ENCODE data around the gene CUL9.

Gene CUL9

GRCh38 chr6:43215066-43215465 is 33.1 kb downstream of the CUL9 start:
- H3K27ac ChIP-seq (replicated peaks): no peak overlapping the region
- no peaks in the 10 kb centered on the region for H3K27me3 ChIP-seq (ENCODE audit: insufficient read depth, poor library complexity, severe bottlenecking)
- H3K4me3 ChIP-seq (replicated peaks; ENCODE audit: insufficient read depth, low read length): no peak overlapping the region
- TF ChIP-seq POLR2AphosphoS5 (IDR thresholded peaks at IDR 0.05; ENCODE audit: low read depth): no peak
- no peak for TF ChIP-seq REST (IDR thresholded peaks at IDR 0.05; ENCODE audit: insufficient replicate concordance, low read depth)
- no peak for TF ChIP-seq CTCF (IDR thresholded peaks at IDR 0.05; ENCODE audit: insufficient read depth, low read length)
- no peak for TF ChIP-seq SPI1 (IDR thresholded peaks at IDR 0.05; ENCODE audit: borderline replicate concordance, low read depth)
- no peak for DNase-seq (ENCODE audit: low read depth in 1 of 2, low spot score in 1 of 2)

- no peak overlapping the region for H3K4me3 ChIP-seq (replicated peaks; ENCODE audit: insufficient read depth, low read length)
- no peak for DNase-seq (ENCODE audit: low read depth in 1 of 2, low spot score in 1 of 2)
- TF ChIP-seq SPI1 (IDR thresholded peaks at IDR 0.05; ENCODE audit: borderline replicate concordance, low read depth) (no peak), GABPA (IDR thresholded peaks at IDR 0.05; ENCODE audit: low read depth) (no peak), CTCF (IDR thresholded peaks at IDR 0.05; ENCODE audit: insufficient read depth, low read length) (no peak), REST (IDR thresholded peaks at IDR 0.05; ENCODE audit: insufficient replicate concordance, low read depth) (no peak), POLR2AphosphoS5 (IDR thresholded peaks at IDR 0.05; ENCODE audit: low read depth) (no peak)
These were observed 34.2 kb downstream of the CUL9 start for GRCh38 chr6:43216200-43216599.

GRCh38 chr6:43217351-43217750 is 35.4 kb downstream of the CUL9 start:
- H3K27ac ChIP-seq (replicated peaks): no peak overlapping the region
- H3K4me3 ChIP-seq (replicated peaks; ENCODE audit: insufficient read depth, low read length): no peak overlapping the region
- TF ChIP-seq CTCF (IDR thresholded peaks at IDR 0.05; ENCODE audit: insufficient read depth, low read length): no peak
- no peak for TF ChIP-seq SPI1 (IDR thresholded peaks at IDR 0.05; ENCODE audit: borderline replicate concordance, low read depth)
- TF ChIP-seq POLR2AphosphoS5 (IDR thresholded peaks at IDR 0.05; ENCODE audit: low read depth): no peak
- TF ChIP-seq REST (IDR thresholded peaks at IDR 0.05; ENCODE audit: insufficient replicate concordance, low read depth): no peak
- no peak for TF ChIP-seq GABPA (IDR thresholded peaks at IDR 0.05; ENCODE audit: low read depth)
- no peaks in the 10 kb centered on the region for H3K27me3 ChIP-seq (ENCODE audit: insufficient read depth, poor library complexity, severe bottlenecking)
- DNase-seq (ENCODE audit: low read depth in 1 of 2, low spot score in 1 of 2): no peak

More at GRCh38 chr6:43216200-43216599, 34.2 kb downstream of the CUL9 start:
- H3K27me3 ChIP-seq (ENCODE audit: insufficient read depth, poor library complexity, severe bottlenecking): no peaks in the 10 kb centered on the region
- H3K27ac ChIP-seq (replicated peaks): no peak overlapping the region

Measured in HL-60 (cell line).